ENCODE results near the gene ZNF740. TPM values are rescaled to one million over a fixed set of nuclear protein-coding genes. Genes with fewer than 3 reads are reported as not detected.

The ZNF740 gene
- total RNA-seq, 3 donors from 2014 or later, result 17.9 to 22.0 (median 19.3) TPM

GRCh38 chr12:53166837-53167236, 13.7 kb upstream of the ZNF740 start:
- intact Hi-C loops (cut with DNase I; ENCODE audit: low total_unique reads), result no loop called here
- peaks cover 0 to 5% of the 10 kb centered on the region in 2 donors for H3K4me1 ChIP-seq
- H3K4me3 ChIP-seq, result no peak overlapping the region
- no peaks in the 10 kb centered on the region for H3K27me3 ChIP-seq
- H3K27ac ChIP-seq, result no peak overlapping the region
- H3K36me3 ChIP-seq, result no peaks in the 10 kb centered on the region
- no peak for DNase-seq (ENCODE audit: low spot score in 2 of 2)
- no peaks in the 10 kb centered on the region for H3K9me3 ChIP-seq
- TF ChIP-seq POLR2A (IDR thresholded peaks at IDR 0.05), result no peak
- TF ChIP-seq, protein P1, sequence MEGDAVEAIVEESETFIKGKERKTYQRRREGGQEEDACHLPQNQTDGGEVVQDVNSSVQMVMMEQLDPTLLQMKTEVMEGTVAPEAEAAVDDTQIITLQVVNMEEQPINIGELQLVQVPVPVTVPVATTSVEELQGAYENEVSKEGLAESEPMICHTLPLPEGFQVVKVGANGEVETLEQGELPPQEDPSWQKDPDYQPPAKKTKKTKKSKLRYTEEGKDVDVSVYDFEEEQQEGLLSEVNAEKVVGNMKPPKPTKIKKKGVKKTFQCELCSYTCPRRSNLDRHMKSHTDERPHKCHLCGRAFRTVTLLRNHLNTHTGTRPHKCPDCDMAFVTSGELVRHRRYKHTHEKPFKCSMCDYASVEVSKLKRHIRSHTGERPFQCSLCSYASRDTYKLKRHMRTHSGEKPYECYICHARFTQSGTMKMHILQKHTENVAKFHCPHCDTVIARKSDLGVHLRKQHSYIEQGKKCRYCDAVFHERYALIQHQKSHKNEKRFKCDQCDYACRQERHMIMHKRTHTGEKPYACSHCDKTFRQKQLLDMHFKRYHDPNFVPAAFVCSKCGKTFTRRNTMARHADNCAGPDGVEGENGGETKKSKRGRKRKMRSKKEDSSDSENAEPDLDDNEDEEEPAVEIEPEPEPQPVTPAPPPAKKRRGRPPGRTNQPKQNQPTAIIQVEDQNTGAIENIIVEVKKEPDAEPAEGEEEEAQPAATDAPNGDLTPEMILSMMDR (IDR thresholded peaks at IDR 0.05), result no peak
- TF ChIP-seq POLR2AphosphoS5 (IDR thresholded peaks at IDR 0.05), result no peak

DNA sequence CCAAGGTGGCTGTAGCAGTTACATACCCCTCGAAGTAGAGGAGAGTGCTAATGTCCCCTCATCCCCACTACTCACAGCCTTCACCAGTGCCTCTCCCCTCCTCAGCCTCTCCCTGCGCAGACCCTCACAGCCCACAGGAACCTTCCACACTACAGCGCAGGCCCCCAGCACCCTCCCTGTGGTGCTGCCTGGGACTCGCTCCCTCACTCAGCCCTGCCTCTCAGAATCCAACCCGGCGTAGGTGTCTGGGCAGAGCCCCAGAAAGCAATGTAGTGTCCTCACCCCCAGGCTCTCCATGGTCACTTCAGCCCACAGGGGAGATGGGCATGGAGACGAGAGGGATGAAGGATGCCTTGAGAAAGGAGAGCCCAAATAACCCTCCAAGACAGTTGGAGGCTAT, 10.9 kb upstream of the ZNF740 start:
- DNase-seq (ENCODE audit: low spot score in 2 of 2), result peak; percentile 7 to 8
- TF ChIP-seq, protein P1 (IDR thresholded peaks at IDR 0.05), result no peak
- TF ChIP-seq POLR2AphosphoS5 (IDR thresholded peaks at IDR 0.05) (no peak), POLR2A (IDR thresholded peaks at IDR 0.05) (no peak)
- Histone ChIP-seq H3K4me1 (peaks cover 4 to 6% of the 10 kb centered on the region in 2 donors), H3K9me3 (no peaks in the 10 kb centered on the region), H3K27me3 (no peaks in the 10 kb centered on the region), H3K4me3 (no peak overlapping the region), H3K27ac (no peak overlapping the region), H3K36me3 (no peaks in the 10 kb centered on the region)
- intact Hi-C loops (cut with DNase I; ENCODE audit: low total_unique reads), result no loop called here

GRCh38 chr12:53170215-53170614, 10.3 kb upstream of the ZNF740 start:
- Histone ChIP-seq H3K4me1 (peaks cover 4 to 6% of the 10 kb centered on the region in 2 donors), H3K36me3 (no peaks in the 10 kb centered on the region), H3K27ac (no peak overlapping the region), H3K4me3 (no peak overlapping the region), H3K9me3 (no peaks in the 10 kb centered on the region), H3K27me3 (no peaks in the 10 kb centered on the region)
- no peak for DNase-seq (ENCODE audit: low spot score in 2 of 2)
- intact Hi-C loops (cut with DNase I; ENCODE audit: low total_unique reads), result no loop called here
- TF ChIP-seq POLR2AphosphoS5 (IDR thresholded peaks at IDR 0.05) (no peak), POLR2A (IDR thresholded peaks at IDR 0.05) (no peak)
- TF ChIP-seq, protein P1 (IDR thresholded peaks at IDR 0.05), result no peak

DNA sequence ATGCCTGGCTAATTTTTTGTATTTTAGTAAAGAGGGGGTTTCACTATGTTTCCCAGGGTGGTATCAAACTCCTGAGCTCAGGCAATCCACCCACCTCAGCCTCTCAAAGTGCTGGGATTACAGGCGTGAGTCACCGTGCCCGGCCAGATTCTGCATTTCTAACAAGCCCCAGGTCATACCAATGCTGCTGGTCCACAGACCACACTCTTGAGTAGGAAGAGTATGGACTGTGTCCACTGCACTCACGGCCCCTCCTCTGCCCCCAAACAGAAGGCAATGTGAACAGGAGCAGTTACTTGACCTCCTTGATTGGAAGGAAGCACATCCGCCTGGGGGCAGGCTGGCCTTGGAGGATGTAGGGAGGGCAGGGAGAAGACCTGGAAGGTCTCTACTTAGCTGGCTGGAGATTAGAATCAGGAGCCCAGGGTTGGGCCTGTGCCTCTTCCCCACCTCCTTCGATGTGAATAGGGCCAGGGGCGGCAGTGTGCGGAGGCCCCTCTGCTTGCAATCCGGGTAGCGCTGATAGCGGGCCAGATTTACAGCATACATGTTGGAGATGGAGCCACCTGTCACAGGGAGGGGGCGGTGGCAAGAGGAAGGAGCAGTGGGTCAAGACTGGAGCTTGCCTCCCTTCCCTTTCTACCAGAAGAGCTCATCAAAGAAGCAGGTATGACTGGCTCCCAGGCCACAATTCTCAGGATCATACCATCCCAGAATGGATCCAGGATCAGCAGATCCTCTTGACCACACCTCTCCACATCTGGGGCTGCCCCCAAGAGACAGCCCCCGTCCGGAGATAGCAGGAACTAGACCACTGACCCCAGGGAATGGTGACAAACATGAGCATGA, 9.4 kb upstream of the ZNF740 start:
- Histone ChIP-seq H3K36me3 (no peaks in the 10 kb centered on the region), H3K4me1 (peaks cover 4 to 6% of the 10 kb centered on the region in 2 donors), H3K4me3 (no peak overlapping the region), H3K27me3 (no peaks in the 10 kb centered on the region), H3K9me3 (no peaks in the 10 kb centered on the region), H3K27ac (peak overlapping the region; percentile 34 to 68)
- no peak for TF ChIP-seq POLR2A (IDR thresholded peaks at IDR 0.05)
- TF ChIP-seq, protein P1 (IDR thresholded peaks at IDR 0.05), result no peak
- intact Hi-C loops (cut with DNase I; ENCODE audit: low total_unique reads), result no loop called here
- DNase-seq (ENCODE audit: low spot score in 2 of 2), result peak in 1 of 2 donors; percentile 28

DNA sequence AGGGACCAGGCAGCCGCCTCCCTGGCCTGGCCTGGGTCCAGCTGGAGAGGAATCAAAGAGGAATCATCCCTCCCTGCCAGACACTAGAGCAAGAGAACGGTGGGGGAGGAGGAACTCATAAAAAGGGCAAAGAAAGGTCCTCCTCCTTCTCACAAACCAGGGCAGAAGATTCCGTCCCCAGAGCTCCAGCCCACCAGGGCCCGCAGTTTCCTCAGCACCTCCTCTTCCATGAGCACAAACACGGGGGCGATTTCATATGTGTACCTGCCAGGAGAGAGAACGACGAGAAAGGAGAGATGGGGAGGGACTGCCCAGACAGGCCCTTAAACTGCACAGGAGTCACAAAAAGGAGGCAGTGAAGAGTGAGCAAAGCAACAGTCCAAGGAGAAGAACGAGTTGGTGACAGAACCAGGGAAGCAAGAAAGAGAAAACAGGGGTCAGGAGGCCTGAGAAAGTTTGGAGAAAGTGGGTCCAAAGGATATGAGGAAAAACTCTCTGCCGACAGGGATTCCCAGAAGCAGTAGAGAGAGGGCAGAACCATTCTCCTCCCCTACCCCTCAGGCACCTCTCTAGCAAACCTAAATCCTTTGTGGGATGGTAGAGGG, 8.7 kb upstream of the ZNF740 start:
- intact Hi-C loops (cut with DNase I; ENCODE audit: low total_unique reads), result no loop called here
- DNase-seq (ENCODE audit: low spot score in 2 of 2), result peak; percentile 37 to 66
- peak overlapping the region in 1 of 3 donors; percentile 28 for H3K4me3 ChIP-seq
- no peaks in the 10 kb centered on the region for H3K36me3 ChIP-seq
- H3K27ac ChIP-seq, result peak overlapping the region; percentile 34 to 68
- no peaks in the 10 kb centered on the region for H3K27me3 ChIP-seq
- peaks cover 4 to 6% of the 10 kb centered on the region in 2 donors for H3K4me1 ChIP-seq
- TF ChIP-seq, protein P1 (IDR thresholded peaks at IDR 0.05), result no peak
- TF ChIP-seq POLR2A (IDR thresholded peaks at IDR 0.05) (no peak), POLR2AphosphoS5 (IDR thresholded peaks at IDR 0.05) (no peak)
- H3K9me3 ChIP-seq, result no peaks in the 10 kb centered on the region
